CD4-positive, alpha-beta T cell treated with Interleukin-12 subunit alpha and Interleukin-12 subunit beta, for 1 hour (primary cell): ENCODE results near the gene PIK3CG.

ENCODE experiments used
- DNase-seq: peaks from one replicate; pipeline ENCODE4 v3.0.0-alpha.2; 2020

The PIK3CG gene

DNA sequence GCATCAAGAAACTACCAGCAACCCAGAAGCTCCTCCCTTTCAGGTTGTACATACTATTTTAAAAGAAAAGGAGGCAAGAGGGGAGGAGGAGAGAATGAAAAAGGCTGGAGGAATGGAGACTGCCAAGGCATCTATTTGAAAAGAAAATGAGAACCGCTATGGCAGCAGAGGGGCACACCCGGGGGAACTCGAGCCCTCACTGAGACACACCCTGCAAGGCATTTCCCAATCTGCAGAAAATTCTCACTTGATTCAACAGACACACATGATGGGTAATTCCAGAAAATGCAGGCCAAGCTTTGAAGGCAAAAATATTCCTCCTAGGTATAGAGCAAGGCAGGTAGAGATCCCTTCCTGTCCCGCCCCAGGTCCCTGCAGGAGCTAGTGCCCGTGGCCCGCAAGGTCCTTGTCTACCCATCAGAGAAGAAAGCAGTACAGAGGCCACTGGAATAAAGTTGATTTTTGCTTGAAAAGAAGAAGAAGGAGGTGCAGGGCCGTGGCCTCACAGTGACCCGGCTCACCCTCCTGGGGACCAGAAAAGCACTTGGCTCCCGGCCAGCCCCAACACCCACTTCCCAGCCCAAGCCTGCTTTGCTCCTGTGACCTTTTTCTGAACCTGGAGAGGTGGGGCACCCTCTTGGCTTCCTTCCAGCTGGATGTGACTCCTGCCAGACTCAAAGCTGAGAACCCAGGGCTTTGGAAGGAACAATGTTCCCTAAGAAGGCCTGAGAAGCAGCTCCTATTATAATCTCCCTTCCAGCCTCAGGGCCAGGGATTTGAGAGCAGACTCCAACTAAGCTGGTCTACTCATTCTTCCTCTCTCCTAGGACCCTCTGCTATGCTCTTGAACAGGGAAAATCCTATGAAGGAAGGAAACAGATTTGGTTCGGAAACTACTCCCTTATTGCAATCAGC, 6.2 kb upstream of the PIK3CG start:
- no peak for DNase-seq

- no peak for DNase-seq
Measured at GRCh38 chr7:106862317-106863089, 2.6 kb upstream of the PIK3CG start.

GRCh38 chr7:106863274-106863997, 1.6 kb upstream of the PIK3CG start:
- no peak for DNase-seq

DNA sequence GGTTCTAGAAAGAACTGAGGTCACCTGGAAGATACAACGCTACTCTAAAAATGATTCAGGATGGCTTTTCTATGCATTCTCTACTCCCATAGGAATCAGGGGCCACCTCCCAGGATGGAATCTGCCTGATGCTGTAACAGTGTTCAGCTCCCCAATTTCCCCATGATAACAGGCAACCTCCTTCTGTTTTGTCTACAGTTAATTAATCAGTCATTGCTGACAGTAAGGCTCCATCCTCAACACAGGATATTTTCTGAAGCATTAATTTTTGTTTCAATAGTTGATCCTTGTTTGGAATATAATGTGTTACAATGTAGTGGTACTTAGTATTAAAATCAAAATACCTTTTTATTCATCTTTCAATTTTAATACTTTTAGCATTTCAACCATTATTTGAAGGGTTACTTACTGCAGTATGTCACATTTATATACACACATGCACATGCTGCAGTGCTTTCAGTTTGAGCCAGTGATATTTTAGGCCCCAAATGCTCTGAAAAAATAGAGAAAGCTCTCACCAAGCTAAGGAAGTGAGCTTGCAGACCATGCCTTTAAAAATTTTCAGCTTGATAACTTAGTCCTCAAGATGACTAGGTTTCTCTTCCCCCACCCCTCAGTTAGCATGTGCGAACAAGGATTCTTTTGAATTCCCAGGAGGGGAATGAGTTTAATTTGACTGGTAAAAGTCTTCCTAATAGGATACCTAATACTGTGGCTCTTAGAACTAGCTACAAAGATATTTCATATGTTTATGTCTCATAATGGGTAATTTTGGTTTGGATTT, 592 bp upstream of the PIK3CG start:
- DNase-seq: peak; percentile 31

- DNase-seq: peak; percentile 36
Measured at GRCh38 chr7:106866298-106867281, 1.5 kb downstream of the PIK3CG start.

DNA sequence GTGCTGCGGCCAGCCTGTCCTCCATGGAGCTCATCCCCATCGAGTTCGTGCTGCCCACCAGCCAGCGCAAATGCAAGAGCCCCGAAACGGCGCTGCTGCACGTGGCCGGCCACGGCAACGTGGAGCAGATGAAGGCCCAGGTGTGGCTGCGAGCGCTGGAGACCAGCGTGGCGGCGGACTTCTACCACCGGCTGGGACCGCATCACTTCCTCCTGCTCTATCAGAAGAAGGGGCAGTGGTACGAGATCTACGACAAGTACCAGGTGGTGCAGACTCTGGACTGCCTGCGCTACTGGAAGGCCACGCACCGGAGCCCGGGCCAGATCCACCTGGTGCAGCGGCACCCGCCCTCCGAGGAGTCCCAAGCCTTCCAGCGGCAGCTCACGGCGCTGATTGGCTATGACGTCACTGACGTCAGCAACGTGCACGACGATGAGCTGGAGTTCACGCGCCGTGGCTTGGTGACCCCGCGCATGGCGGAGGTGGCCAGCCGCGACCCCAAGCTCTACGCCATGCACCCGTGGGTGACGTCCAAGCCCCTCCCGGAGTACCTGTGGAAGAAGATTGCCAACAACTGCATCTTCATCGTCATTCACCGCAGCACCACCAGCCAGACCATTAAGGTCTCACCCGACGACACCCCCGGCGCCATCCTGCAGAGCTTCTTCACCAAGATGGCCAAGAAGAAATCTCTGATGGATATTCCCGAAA, 2.7 kb downstream of the PIK3CG start:
- no peak for DNase-seq

GRCh38 chr7:106868364-106868763, 3.3 kb downstream of the PIK3CG start:
- DNase-seq: no peak

DNA sequence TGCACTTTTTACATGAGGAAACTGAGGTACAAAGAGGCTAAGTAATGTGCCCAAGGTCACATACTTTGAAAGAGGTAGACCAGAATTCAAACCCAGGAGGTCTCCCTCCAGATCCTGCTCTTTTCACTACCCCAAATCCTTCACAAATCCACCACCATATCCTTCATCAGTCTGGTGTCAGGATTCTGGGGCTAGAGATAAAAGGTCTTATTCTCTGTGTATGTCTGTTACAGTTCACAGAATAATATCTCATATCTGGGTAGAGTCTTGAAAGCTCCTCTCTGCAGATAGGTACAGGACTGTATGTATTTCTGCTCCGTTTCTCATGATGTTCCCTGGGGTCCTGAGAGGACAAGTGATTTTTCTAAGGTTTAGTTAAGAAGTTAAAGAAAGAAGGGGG, 4.9 kb downstream of the PIK3CG start:
- DNase-seq: no peak

DNA sequence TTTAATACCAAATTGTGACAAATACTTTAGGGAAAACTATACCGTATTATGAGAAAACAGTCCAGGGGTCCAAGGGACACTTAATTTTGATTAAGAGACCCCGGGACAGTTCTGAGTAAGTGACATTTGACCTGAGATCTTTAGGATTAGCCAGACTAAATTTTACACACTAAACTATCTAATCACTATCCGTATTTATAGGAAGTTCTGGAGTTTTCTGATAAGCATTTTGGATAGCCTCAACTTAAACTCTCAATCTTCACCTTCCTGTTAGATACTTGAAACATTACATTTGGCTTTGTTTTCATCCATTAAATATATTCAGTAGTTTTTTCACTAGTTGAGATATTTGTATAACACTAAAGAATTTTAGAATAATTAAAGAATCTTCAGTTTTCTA, 5.4 kb downstream of the PIK3CG start:
- DNase-seq: no peak

DNA sequence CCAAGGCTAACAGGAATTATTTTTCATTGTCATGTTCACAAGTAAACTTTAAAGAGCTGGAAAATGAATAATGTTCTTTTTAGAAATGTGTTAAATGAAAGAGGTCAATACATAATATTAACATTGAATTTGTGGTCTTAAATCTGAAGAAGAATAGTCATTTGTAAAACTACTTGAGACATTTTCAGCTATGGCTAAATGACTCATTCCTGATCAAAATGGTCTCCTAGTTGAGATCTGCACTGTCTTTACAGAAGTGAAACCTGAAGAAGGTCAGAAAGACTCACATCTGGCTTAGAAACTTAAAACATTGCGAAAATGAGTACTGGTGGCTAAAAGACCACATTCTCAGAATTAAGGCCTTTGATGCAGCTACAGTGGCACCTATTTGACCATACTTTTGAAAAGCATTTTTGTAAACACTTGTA, 5.9 kb downstream of the PIK3CG start:
- DNase-seq: peak; percentile 28

DNA sequence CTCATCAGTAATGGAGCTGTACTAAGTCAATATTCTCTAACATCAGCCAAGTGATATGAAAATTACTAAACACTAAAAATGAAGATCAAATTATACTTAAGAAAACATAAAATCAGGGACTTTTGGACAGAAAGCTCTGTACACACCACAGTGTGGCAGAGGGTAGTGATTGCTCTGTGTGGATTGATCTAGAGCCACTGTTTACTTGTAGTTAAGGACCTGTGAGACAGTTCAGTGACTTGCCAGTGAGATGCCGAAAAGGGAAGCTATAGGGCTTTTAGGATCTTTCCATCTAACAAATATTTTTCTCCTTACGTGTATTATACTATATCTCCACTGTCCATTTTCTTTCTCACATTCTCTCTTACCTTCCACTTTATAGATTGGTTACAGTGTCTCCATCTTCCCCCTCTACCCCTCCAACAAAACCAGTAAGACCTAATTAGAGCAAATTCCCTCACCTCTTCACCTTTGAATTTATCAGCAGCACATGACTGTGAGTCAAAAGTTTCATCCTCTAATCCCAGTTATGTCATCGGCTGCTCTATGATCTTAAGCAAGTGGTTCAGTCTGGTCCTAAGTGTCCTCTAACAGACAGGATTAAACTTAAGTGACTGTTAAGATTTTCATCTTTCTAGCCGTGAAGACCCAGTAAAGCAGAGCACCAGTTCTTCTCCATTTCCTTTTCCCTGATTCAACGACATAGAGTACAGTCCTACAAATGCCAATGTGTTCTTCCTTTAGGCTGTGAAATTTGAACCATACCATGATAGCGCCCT, 6.9 kb downstream of the PIK3CG start:
- DNase-seq: no peak

- DNase-seq: no peak
Measured at GRCh38 chr7:106872763-106873162, 7.7 kb downstream of the PIK3CG start.

GRCh38 chr7:106874076-106874475, 9.0 kb downstream of the PIK3CG start:
- DNase-seq: no peak

- no peak for DNase-seq
Measured at GRCh38 chr7:106875508-106875907, 10.4 kb downstream of the PIK3CG start.

DNA sequence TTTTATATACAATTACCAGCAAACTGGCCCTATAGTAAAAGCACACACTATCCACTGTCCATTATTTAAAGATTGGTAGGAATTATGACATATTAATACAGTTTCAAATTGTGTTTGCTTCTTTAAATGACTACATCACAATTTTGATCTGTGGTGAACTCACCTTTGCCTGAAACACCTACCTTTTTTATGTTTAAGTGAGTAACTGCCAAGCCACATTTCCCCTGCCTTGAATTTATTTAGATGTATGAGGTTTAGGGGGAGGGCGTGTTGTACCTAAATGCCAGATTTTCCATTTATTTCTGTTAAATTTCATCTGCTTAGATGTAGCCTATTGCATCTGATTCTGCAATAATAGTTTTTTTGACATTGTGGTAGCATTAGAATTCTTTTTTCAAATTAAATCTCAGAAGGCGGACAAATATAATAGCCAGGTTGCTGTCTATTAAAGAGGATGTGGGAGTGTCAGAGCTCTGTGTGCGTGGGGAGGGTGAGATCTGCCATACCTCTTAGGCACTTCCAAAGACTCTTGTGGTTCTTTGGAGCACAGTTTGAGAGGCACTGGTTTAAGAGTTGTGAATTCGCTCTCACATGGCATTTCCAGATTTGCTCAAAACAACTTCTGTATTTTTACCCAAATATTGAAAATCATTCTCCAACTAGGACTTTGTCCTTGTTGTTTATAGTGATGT, 13.8 kb downstream of the PIK3CG start:
- DNase-seq: no peak

DNA sequence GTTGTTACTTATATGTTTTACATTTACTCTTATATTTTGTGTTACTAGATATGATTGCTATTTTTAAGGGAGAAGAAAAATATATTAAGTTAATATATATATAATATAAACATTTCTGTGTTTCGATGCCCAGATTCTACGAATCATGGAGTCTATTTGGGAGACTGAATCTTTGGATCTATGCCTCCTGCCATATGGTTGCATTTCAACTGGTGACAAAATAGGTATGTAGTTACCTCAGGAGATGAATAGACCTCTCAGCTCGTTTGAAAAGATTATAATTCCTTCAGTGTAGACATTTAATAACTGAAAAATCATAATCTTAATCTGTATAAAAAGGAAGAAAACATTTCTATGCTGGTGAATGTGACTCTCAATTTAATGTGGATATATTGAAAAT, 16.9 kb downstream of the PIK3CG start:
- no peak for DNase-seq

DNA sequence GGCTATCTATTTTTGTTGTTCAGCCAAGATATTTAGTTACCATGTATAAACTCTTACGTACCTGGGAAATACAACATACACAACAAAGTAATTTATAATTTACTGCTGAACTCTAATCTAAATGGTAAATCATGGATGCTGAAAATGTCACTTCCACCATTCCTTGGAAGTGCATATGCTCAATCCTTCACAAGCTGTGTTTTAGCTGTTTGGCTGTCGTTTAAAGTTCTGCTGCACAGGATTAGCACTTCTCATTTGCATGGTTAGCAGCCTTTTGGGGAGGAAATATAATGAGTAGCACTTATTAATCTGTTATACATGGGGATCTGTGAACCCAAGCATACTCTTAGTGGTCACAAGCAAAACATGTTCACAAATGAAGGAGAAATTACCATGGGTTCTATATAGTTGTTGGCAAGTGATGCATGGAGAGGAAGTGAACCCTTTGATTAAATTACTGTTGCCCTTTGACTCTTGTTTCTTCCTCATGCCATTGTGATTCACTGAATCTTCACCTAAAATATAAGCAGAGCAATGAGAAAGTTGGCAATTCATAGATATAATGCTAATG, 18.5 kb downstream of the PIK3CG start:
- DNase-seq: no peak

DNA sequence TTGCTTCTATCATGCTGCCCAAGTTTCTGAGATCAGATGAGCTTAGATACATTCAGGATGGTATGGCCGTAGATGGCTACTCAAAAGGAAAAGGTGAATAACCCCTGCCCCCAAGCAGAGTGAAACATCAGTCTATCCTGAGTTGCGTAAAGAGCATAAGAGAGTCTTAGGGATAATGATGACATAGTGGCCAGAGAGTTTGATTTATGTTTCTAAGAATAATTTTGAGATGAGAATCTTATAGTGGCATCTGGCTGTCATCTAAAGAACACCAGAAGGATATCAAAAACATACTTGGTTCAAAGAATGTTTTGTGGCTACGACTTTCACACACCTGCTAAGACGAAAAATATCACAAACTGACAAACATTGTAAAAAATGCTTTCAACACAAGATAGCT, 20.6 kb downstream of the PIK3CG start:
- DNase-seq: no peak

DNA sequence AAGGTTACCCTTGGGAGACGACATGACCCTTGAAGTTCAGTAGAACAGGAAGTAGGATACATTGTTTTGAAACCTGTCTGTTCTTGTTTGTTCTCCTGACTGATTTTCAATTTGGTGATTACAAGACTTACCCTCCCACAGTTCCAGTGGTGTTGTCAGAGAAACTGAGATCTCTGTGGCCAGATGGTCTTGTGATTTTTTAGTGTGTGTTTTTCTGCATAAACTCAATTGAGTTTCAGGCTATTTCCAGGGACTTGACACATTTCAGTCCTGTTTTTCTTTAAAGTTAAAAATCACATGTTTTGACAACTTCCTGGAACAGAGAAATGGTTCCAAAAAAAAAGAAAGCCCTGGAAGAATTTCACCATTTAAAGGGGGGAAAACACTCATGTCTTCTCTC, 22.3 kb downstream of the PIK3CG start:
- DNase-seq: no peak
